IMR-90 (cell line): ENCODE data around the gene GBA2. TPM values are rescaled to one million over a fixed set of nuclear protein-coding genes. Genes with fewer than 3 reads are reported as not detected.

Experiments used
- ATAC-seq: fragments of 200-7000 bp; cut with Tn5 transposase; 2 replicates; pipeline ENCODE4 v1.9.1; 2020; ENCODE audit warnings: low read depth, mild to moderate bottlenecking, moderate library complexity
- BruUV-seq: library from RNA; stranded (reverse); fragments of 400-500 nt; replicated peaks from 2 replicates; lab custom pipeline; 2021; lab: Mats Ljungman, UMichigan
- CTCF ChIA-PET: fragments of 300-600 bp; formaldehyde crosslinking; extraction: SDS; loops from one replicate; lab custom pipeline; 2021; ENCODE audit warnings: antibody characterized with exemption; lab: Yijun Ruan, JAX
- POLR2A ChIA-PET: fragments of 300-600 bp; sonication (Branson Sonifier 250); formaldehyde crosslinking; loops from one replicate; lab custom pipeline; 2022; ENCODE audit warnings: antibody characterized with exemption; ENCODE audit not compliant: unreplicated experiment; lab: Charles Lee
- DNase-seq: peaks from one replicate; pipeline ENCODE4 v3.0.0; 2013
- H2AFZ ChIP-seq: replicated peaks from 2 replicates; pipeline ENCODE3; 2013; ENCODE audit warnings: low read length, mild to moderate bottlenecking; ENCODE audit not compliant: poor library complexity
- H2AK5ac ChIP-seq: 2 replicates; pipeline ENCODE4 v1.6.1; 2013; ENCODE audit warnings: low read depth, low read length, inconsistent platforms
- H2AK9ac ChIP-seq: replicated peaks from 2 replicates; pipeline ENCODE3; 2013; ENCODE audit warnings: mild to moderate bottlenecking, low read depth, low read length, moderate library complexity; ENCODE audit not compliant: poor library complexity
- H2BK120ac ChIP-seq: 2 replicates; pipeline ENCODE4 v1.6.1; 2013; ENCODE audit warnings: low read depth, low read length, inconsistent platforms
- H2BK15ac ChIP-seq: 3 replicates; pipeline ENCODE4 v1.6.1; 2013; ENCODE audit warnings: low read depth, low read length, inconsistent platforms
- H2BK20ac ChIP-seq: 2 replicates; pipeline ENCODE4 v1.6.1; 2013; ENCODE audit warnings: low read depth, mild to moderate bottlenecking, inconsistent platforms, low read length, moderate library complexity
- H2BK5ac ChIP-seq: 2 replicates; pipeline ENCODE4 v1.6.1; 2013; ENCODE audit warnings: mild to moderate bottlenecking, low read depth, low read length, inconsistent platforms; ENCODE audit not compliant: poor library complexity, severe bottlenecking
- H3K14ac ChIP-seq: replicated peaks from 2 replicates; pipeline ENCODE4 v1.6.1; 2013; ENCODE audit warnings: low read depth, low read length, inconsistent platforms
- H3K18ac ChIP-seq: 2 replicates; pipeline ENCODE4 v1.6.1; 2013; ENCODE audit warnings: low read depth, low read length, control low read depth
- H3K23ac ChIP-seq: 2 replicates; pipeline ENCODE4 v1.6.1; 2013; ENCODE audit warnings: low read depth, low read length, inconsistent platforms
- H3K27ac ChIP-seq: 2 replicates; pipeline ENCODE4 v1.5.1; 2013; ENCODE audit warnings: mild to moderate bottlenecking, control low read depth, low read length; ENCODE audit not compliant: insufficient read depth
- H3K27me3 ChIP-seq: 2 replicates; pipeline ENCODE4 v1.6.1; 2013; ENCODE audit warnings: low read length; ENCODE audit not compliant: control insufficient read depth, insufficient read depth
- H3K36me3 ChIP-seq: 2 replicates; pipeline ENCODE4 v1.6.1; 2013; ENCODE audit warnings: low read length, mixed read lengths; ENCODE audit not compliant: control insufficient read depth, insufficient read depth
- H3K4ac ChIP-seq: 2 replicates; pipeline ENCODE4 v1.6.1; 2013; ENCODE audit warnings: low read depth, low read length, inconsistent platforms
- H3K4me1 ChIP-seq: 2 replicates; pipeline ENCODE4 v1.6.1; 2013; ENCODE audit warnings: low read length, mixed read lengths; ENCODE audit not compliant: control insufficient read depth, insufficient read depth
- H3K4me2 ChIP-seq: 2 replicates; pipeline ENCODE4 v1.6.1; 2013; ENCODE audit warnings: low read depth, mild to moderate bottlenecking, control low read depth, low read length, moderate library complexity
- H3K4me3 ChIP-seq: 2 replicates; pipeline ENCODE4 v1.5.1; 2013; ENCODE audit warnings: low read depth, mild to moderate bottlenecking, control low read depth, low read length, moderate library complexity; ENCODE audit not compliant: insufficient read depth
- H3K56ac ChIP-seq: 2 replicates; pipeline ENCODE4 v1.6.1; 2013; ENCODE audit warnings: low read length, inconsistent platforms; ENCODE audit not compliant: insufficient read depth; ENCODE audit errors: extremely low read depth
- H3K79me1 ChIP-seq, 2 experiments: 2 replicates each; pipeline ENCODE4 v1.6.1; 2013; ENCODE audit warnings: low read length in 2 of 2, inconsistent platforms in 1 of 2, low read depth in 1 of 2
- H3K9ac ChIP-seq: 2 replicates; pipeline ENCODE4 v1.6.1; 2013; ENCODE audit warnings: low read depth, low read length, control low read depth
- H3K9me1 ChIP-seq: 2 replicates; pipeline ENCODE4 v1.6.1; 2013; ENCODE audit warnings: low read length, inconsistent platforms; ENCODE audit not compliant: insufficient read depth
- H3K9me3 ChIP-seq: 2 replicates; pipeline ENCODE4 v1.6.1; 2013; ENCODE audit warnings: low read length; ENCODE audit not compliant: control insufficient read depth, insufficient read depth
- H4K20me1 ChIP-seq: 2 replicates; pipeline ENCODE4 v1.6.1; 2013; ENCODE audit warnings: low read length, inconsistent platforms; ENCODE audit not compliant: insufficient read depth
- H4K5ac ChIP-seq: 2 replicates; pipeline ENCODE4 v1.6.1; 2013; ENCODE audit warnings: mild to moderate bottlenecking, low read depth, low read length, control low read depth
- H4K8ac ChIP-seq, 2 experiments: 2 replicates each; pipeline ENCODE4 v1.6.1; 2013; ENCODE audit warnings: low read depth in 2 of 2, low read length in 2 of 2, control low read depth in 1 of 2, inconsistent platforms in 1 of 2
- H4K91ac ChIP-seq: 2 replicates; pipeline ENCODE4 v1.6.1; 2013; ENCODE audit warnings: low read depth, low read length, inconsistent platforms; ENCODE audit not compliant: insufficient read depth
- CHD1 ChIP-seq: IDR thresholded peaks from 2 replicates; pipeline ENCODE4 v1.6.1; 2012; ENCODE audit warnings: low read depth, low read length, improper control_type of control experiment
- FOS ChIP-seq: fragments of 150-350 bp; IDR thresholded peaks from 2 replicates; pipeline ENCODE4 v1.6.1; 2016; ENCODE audit warnings: low read depth, low read length
- MAZ ChIP-seq: IDR thresholded peaks from 2 replicates; pipeline ENCODE4 v1.6.1; 2012; ENCODE audit warnings: low read depth, mild to moderate bottlenecking, low read length, improper control_type of control experiment, moderate library complexity, borderline replicate concordance
- MXI1 ChIP-seq: IDR thresholded peaks from 2 replicates; pipeline ENCODE4 v1.6.1; 2012; ENCODE audit warnings: low read depth, mild to moderate bottlenecking, low read length, moderate library complexity, borderline replicate concordance
- POLR2A ChIP-seq: IDR thresholded peaks from 2 replicates; pipeline ENCODE4 v1.6.1; 2012; ENCODE audit warnings: mild to moderate bottlenecking, low read depth, low read length
- RCOR1 ChIP-seq: IDR thresholded peaks from 2 replicates; pipeline ENCODE4 v1.6.1; 2012; ENCODE audit warnings: mild to moderate bottlenecking, low read length, improper control_type of control experiment; ENCODE audit not compliant: insufficient replicate concordance
- WGBS, 2 experiments: methylation state at CpG; one replicate each; pipeline versions ENCODE4 v1.1.5 to v1.1.7; 2013; ENCODE audit warnings: missing lambda C conversion rate in 2 of 2; ENCODE audit not compliant: insufficient read length in 1 of 2; ENCODE audit errors: extremely low coverage in 2 of 2; 5-methylcytosine and 5-hydroxymethylcytosine counted together
- dilution Hi-C: fragments of 300-500 bp; cut with HindIII; formaldehyde crosslinking; loops from one replicate; pipeline ENCODE4 v1.14.3; 2018; ENCODE audit warnings: low sequenced_read_pairs; ENCODE audit not compliant: unreplicated experiment
- in situ Hi-C: fragments of 300-500 bp; cut with MboI; formaldehyde crosslinking; loops from 3 replicates; pipeline ENCODE4 v1.14.3; 2019; ENCODE audit warnings: low sequenced_read_pairs, inconsistent platforms, mixed read lengths
- intact Hi-C: fragments of 100-400 bp; cut with micrococcal nuclease; formaldehyde crosslinking; loops from 2 replicates; pipeline ENCODE4 v1.10.0; 2022
- polyA plus RNA-seq, 3 experiments: library from polyadenylated mRNA; depleted of rRNA; stranded (reverse); fragments of >200 nt; gene quantifications; 2 replicates each; pipeline ENCODE4 v1.2.3, GENCODE V29; 2012; ENCODE audit warnings: low replicate concordance in 1 of 3
- total RNA-seq: library from RNA; depleted of rRNA; stranded (reverse); fragments of >200 nt; gene quantifications from 2 replicates; pipeline ENCODE4 v1.2.3, GENCODE V29; 2012
- TF ChIP-seq, protein P1 (sequence below): fragments of 150-350 bp; IDR thresholded peaks from 2 replicates; pipeline ENCODE4 v1.6.1; 2017; ENCODE audit warnings: mild to moderate bottlenecking, antibody characterized with exemption, low read length, low read depth
- TF ChIP-seq, protein P2 (sequence below): conservative IDR thresholded peaks from 2 replicates; pipeline ENCODE4 v1.5.1; 2012; ENCODE audit warnings: mild to moderate bottlenecking, low read depth, low read length, improper control_type of control experiment

The GBA2 gene
- total and polyA plus RNA-seq, 2 of the 4 experiments (the other 2 are of a cell fraction) = 18.1 to 38.2 TPM

DNA sequence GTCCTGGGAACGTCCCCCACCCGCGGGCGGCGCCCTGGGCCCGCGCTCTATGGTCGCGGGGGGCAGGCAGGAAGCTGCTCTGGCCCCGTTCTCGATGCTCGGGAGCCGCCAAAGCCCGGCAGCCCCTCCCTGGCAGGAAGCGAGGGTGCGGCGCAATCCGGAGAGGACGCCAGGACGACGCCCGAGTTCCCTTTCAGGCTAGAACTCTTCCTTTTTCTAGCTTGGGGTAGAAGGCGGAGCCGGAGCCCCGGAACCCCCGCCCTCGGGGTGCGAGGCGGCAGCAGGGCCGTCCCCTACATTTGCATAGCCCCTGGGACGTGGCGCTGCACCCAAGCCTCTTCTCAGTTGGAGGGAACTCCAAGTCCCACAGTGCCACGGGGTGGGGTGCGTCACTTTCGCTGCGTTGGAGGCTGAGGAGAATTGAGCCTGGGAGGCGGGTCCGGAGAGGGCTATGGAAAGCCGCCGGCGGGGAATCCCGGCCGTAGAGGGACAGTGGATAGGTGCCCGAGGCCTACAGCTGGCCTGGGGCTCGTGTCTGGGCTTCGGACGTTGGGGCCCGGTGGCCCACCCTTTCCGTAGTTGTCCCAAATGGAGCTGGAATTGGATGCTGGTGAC lies 16.7 kb downstream of the GBA2 start, which contains the start of the genes CREB3 and TLN1:
TSS of gene CREB3 (plus strand) at position 482 of the 615 bp plus-strand sequence. CDS start at position 589, 107 bp downstream.
TSS of gene TLN1 (minus strand) at position 11 of the 615 bp plus-strand sequence. CDS start 6,501 bp downstream, outside the sequence.
- peak; percentile 99 for DNase-seq
- H4K20me1 ChIP-seq = peaks cover 29% of the 10 kb centered on the region
- intact Hi-C loops = no loop called here
- peaks cover 21 to 75% of the 10 kb centered on the region in 2 experiments for H3K79me1 ChIP-seq
- H3K36me3 ChIP-seq = peaks cover 17% of the 10 kb centered on the region
- peak within 1 kb of the TSS; percentile 92 for H4K5ac ChIP-seq
- in situ Hi-C loops = no loop called here
- H3K18ac ChIP-seq = peak within 1 kb of the TSS; percentile 96
- H2BK15ac ChIP-seq = peak within 1 kb of the TSS; percentile 45; the same call in 2 of the 3 replicates
- peak within 1 kb of the TSS; percentile 97 for H2AK5ac ChIP-seq
- H3K27me3 ChIP-seq = no peaks in the 10 kb centered on the region
- peaks cover 17% of the 10 kb centered on the region for H3K4me1 ChIP-seq
- peak within 1 kb of the TSS; percentile 99 for H3K4me3 ChIP-seq
- POLR2A ChIA-PET = interaction anchor here (0.5 to 1.4 kb wide), 6 partner anchors 42 to 230 kb away, joined by 3 to 6 read pairs (median 4); partner anchors contain the start of genes ARHGEF39 and TPM2
- TF ChIP-seq CHD1 = no peak
- TF ChIP-seq, protein P1, sequence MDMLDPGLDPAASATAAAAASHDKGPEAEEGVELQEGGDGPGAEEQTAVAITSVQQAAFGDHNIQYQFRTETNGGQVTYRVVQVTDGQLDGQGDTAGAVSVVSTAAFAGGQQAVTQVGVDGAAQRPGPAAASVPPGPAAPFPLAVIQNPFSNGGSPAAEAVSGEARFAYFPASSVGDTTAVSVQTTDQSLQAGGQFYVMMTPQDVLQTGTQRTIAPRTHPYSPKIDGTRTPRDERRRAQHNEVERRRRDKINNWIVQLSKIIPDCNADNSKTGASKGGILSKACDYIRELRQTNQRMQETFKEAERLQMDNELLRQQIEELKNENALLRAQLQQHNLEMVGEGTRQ = peak; percentile 70
- no peak for TF ChIP-seq RCOR1
- TF ChIP-seq POLR2A = peak; percentile 98
- peak; percentile 96 for TF ChIP-seq MAZ
- TF ChIP-seq MXI1 = peak; percentile 6; the same call in 1 of the 2 replicates
- peak; percentile 72 for TF ChIP-seq FOS
- TF ChIP-seq, protein P2, sequence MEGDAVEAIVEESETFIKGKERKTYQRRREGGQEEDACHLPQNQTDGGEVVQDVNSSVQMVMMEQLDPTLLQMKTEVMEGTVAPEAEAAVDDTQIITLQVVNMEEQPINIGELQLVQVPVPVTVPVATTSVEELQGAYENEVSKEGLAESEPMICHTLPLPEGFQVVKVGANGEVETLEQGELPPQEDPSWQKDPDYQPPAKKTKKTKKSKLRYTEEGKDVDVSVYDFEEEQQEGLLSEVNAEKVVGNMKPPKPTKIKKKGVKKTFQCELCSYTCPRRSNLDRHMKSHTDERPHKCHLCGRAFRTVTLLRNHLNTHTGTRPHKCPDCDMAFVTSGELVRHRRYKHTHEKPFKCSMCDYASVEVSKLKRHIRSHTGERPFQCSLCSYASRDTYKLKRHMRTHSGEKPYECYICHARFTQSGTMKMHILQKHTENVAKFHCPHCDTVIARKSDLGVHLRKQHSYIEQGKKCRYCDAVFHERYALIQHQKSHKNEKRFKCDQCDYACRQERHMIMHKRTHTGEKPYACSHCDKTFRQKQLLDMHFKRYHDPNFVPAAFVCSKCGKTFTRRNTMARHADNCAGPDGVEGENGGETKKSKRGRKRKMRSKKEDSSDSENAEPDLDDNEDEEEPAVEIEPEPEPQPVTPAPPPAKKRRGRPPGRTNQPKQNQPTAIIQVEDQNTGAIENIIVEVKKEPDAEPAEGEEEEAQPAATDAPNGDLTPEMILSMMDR = 0 out of 2 replicates have a peak, but pooled peaks have one; percentile 19
- H2AK9ac ChIP-seq = peak within 1 kb of the TSS; percentile 99
- peak within 1 kb of the TSS; percentile 6; the same call in 1 of the 2 replicates for H2BK20ac ChIP-seq
- peak within 1 kb of the TSS; percentile 99 for H3K4ac ChIP-seq
- no peaks in the 10 kb centered on the region for H3K9me1 ChIP-seq
- peak within 1 kb of the TSS; percentile 99 for H4K91ac ChIP-seq
- peak within 1 kb of the TSS; percentile 96 for H2BK5ac ChIP-seq
- dilution Hi-C loops = no loop called here
- peak within 1 kb of the TSS; percentile 82 to 91 for H4K8ac ChIP-seq
- ATAC-seq = peak; percentile 68
- H2AFZ ChIP-seq = peak within 1 kb of the TSS; percentile 90
- WGBS, 2 experiments = 0% methylated on average over 26 of the region's 49 CpGs; no CpG with 5 or more reads in 1 of the 2 experiments
- peak within 1 kb of the TSS; percentile 99 for H3K9ac ChIP-seq
- H3K27ac ChIP-seq = peak within 1 kb of the TSS; percentile 90
- H3K56ac ChIP-seq = peak within 1 kb of the TSS; percentile 98
- no peaks in the 10 kb centered on the region for H3K9me3 ChIP-seq
- CTCF ChIA-PET = interaction anchor here (0.9 to 1.6 kb wide), 5 partner anchors 36 to 74 kb away, joined by 3 to 8 read pairs (median 5); partner anchors contain the start of genes CCDC107 and RMRP
- H3K4me2 ChIP-seq = peak within 1 kb of the TSS; percentile 96
- no TSS peak for BruUV-seq
- peak within 1 kb of the TSS; percentile 80 for H2BK120ac ChIP-seq
- peak within 1 kb of the TSS; percentile 99 for H3K14ac ChIP-seq
- H3K23ac ChIP-seq = peak within 1 kb of the TSS; percentile 100
